Hepatic stellate cell (primary cell): ENCODE results near the gene GPR31.

Experiments used
- DNase-seq: peaks from one replicate; pipeline ENCODE4 v3.0.0; 2011; ENCODE audit warnings: low spot score

Gene GPR31

GRCh38 chr6:167118006-167118405 is 39.8 kb downstream of the GPR31 start:
- no peak for DNase-seq

GRCh38 chr6:167116838-167117228 is 40.9 kb downstream of the GPR31 start:
- DNase-seq, result no peak

GRCh38 chr6:167116109-167116837 is 41.5 kb downstream of the GPR31 start:
- DNase-seq, result peak; percentile 14

GRCh38 chr6:167115054-167115453 is 42.7 kb downstream of the GPR31 start:
- DNase-seq, result no peak

- DNase-seq, result no peak
These were observed 43.6 kb downstream of the GPR31 start for GRCh38 chr6:167113935-167114910.

GRCh38 chr6:167113047-167113754 is 44.6 kb downstream of the GPR31 start:
- no peak for DNase-seq

- DNase-seq, result no peak
These were observed 45.4 kb downstream of the GPR31 start for GRCh38 chr6:167112421-167112820.

- no peak for DNase-seq
These were observed 46.2 kb downstream of the GPR31 start for GRCh38 chr6:167111597-167111996.

- DNase-seq, result no peak
These were observed 48.1 kb downstream of the GPR31 start for GRCh38 chr6:167109651-167110050.

- DNase-seq, result no peak
These were observed 49.5 kb downstream of the GPR31 start for GRCh38 chr6:167108278-167108677.

- no peak for DNase-seq
These were observed 50.0 kb downstream of the GPR31 start for GRCh38 chr6:167107787-167108186.

- no peak for DNase-seq
These were observed 51.4 kb downstream of the GPR31 start for GRCh38 chr6:167106406-167106805.
